ENCODE data around the gene TRIM4. TPM values are rescaled to one million over a fixed set of nuclear protein-coding genes. Genes with fewer than 3 reads are reported as not detected.
"Not testable (repeated sequence)": the region's sequence is repeated elsewhere in the genome, so short reads cannot be mapped to it uniquely, and the experiment has no call there.

The TRIM4 gene
- total and polyA plus RNA-seq, 5 experiments from 2014 or later = 22.2 to 70.6 (median 32.2) TPM

DNA sequence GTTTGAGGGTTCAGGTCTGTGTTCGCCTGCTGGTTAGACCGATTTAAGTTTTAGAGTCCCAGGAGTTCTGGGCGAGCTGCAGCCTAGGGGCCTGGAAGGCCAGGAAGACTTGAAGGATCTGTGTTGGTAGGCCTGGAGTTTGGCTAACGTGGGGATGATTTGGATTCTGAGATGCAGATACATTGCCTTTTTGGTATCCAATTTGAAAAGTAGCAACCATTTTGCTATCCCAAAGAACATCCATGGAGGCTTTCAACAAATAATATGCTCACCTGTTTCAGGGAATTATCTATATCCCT lies 433 bp upstream of the TRIM4 start:
- POLR2A ChIA-PET = interaction anchor here (0.5 to 4.7 kb wide), 26 partner anchors 8 to 525 kb away, joined by 3 to 50 read pairs (median 5); partner anchors contain the start of genes AP4M1, COPS6, GJC3 and MBLAC1
- peaks cover 0 to 30% (median 0%) of the 10 kb centered on the region in 3 donors for H3K36me3 Mint-ChIP-seq
- peaks cover 35 to 58% (median 49%) of the 10 kb centered on the region in 4 donors for H3K4me1 Mint-ChIP-seq
- ATAC-seq = no peak
- DNase-seq = no peak
- no peaks in the 10 kb centered on the region for H3K9me3 Mint-ChIP-seq
- peak overlapping the region; percentile 96 to 99 (median 98) for H3K27ac Mint-ChIP-seq
- no peaks in the 10 kb centered on the region for H3K27me3 Mint-ChIP-seq
- peak overlapping the region; percentile 89 to 98 (median 94) for H3K4me3 Mint-ChIP-seq

- Mint-ChIP-seq H3K4me3 (peak overlapping the region in 1 of 10 donors; percentile 21), H3K4me1 (peaks cover 30 to 60% (median 56%) of the 10 kb centered on the region in 4 donors), H3K36me3 (peaks cover 5 to 82% (median 14%) of the 10 kb centered on the region in 3 donors), H3K9me3 (no peaks in the 10 kb centered on the region), H3K27me3 (no peaks in the 10 kb centered on the region), H3K27ac (peak overlapping the region in 6 of 10 donors; percentile 1 to 89 (median 69))
- no peak for ATAC-seq
- POLR2A ChIA-PET = no interaction called here
- DNase-seq = no peak
These were observed 8.4 kb downstream of the TRIM4 start for GRCh38 chr7:99910976-99911375.

DNA sequence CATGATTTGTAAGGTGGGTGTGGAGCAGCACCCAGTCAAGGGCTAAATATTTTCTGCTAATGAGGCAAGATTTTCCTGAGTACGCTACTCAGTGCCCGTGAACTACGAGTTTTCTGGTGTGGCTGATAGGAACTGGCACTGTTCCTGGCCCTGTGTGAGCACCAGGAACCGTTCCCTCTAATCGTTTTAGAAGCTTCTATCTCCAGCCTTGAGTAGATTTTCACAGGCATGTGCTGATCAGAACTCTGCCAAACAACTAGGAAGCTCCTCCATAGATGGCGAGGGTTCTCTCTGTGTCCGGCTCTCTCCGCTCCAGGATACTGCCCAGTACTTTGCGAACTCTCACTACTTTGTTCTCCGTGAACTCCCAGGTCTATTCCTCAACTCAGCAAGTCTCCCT lies 17.7 kb downstream of the TRIM4 start:
- peak overlapping the region in 3 of 10 donors; percentile 33 to 86 (median 63) for H3K27ac Mint-ChIP-seq
- no peaks in the 10 kb centered on the region for H3K9me3 Mint-ChIP-seq
- no peak for DNase-seq
- H3K27me3 Mint-ChIP-seq = no peaks in the 10 kb centered on the region
- peaks cover 5 to 77% (median 33%) of the 10 kb centered on the region in 3 donors for H3K36me3 Mint-ChIP-seq
- ATAC-seq = no peak
- POLR2A ChIA-PET = no interaction called here
- H3K4me1 Mint-ChIP-seq = peaks cover 6 to 9% (median 7%) of the 10 kb centered on the region in 4 donors
- no peak overlapping the region for H3K4me3 Mint-ChIP-seq

DNA sequence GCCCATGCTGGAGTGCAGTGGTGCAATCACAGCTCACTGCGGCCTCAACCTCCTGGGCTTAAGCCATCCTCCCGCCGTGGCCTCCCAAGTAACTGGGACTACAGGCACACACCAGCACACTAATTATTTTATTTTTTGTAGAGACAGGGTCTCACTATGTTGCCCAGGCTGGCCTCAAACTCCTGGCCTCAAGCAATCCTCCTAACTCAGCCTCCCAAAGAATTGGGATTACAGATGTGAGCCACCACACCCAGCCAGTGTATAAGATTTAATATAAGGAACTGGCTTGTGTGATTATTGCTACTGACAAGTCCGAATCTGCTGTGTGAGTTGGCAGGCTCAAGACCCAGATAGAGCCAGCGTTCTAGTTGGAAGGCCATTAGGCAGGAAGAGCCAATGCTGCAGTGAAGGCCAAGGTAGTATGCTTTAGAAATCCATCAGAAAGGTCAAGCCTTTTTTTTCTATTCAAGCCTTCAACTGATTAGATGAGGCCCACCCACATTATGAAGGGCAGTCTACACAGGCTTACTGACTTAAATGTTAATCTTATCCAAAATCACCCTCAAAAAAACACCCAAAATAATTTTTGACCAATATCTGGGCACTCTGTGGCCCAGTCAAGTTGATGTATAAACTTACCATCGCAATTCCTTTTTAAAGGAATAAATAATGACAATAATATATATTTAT lies 19.4 kb downstream of the TRIM4 start:
- Mint-ChIP-seq H3K9me3 (no peaks in the 10 kb centered on the region), H3K4me3 (no peak overlapping the region), H3K27ac (peak overlapping the region in 1 of 10 donors; percentile 22), H3K36me3 (peaks cover 5 to 61% (median 33%) of the 10 kb centered on the region in 3 donors), H3K4me1 (peaks cover 6 to 8% (median 6%) of the 10 kb centered on the region in 4 donors), H3K27me3 (no peaks in the 10 kb centered on the region)
- DNase-seq (no peak), ATAC-seq (no peak)
- POLR2A ChIA-PET = no interaction called here

DNA sequence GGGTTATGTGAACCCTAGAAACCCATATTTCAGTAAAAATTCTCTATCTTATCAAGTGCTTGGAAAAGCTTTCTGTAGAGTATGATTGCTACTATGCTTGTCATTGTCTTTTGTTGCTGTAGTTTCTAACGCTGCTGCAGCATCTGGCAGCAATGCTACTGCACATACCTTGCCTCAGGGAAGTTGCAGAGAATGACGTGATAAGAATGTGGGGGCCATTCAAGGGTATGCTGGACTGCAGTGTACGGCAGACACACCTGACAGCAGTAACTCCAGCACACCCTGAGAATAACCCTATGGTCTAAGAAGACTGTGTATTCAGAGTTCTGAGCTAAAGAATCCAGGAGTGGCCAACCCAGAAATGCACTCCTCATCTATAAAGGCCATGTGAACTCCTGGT lies 20.5 kb downstream of the TRIM4 start:
- Mint-ChIP-seq H3K27me3 (no peaks in the 10 kb centered on the region), H3K36me3 (peaks cover 5 to 51% (median 32%) of the 10 kb centered on the region in 3 donors), H3K27ac (no peak overlapping the region), H3K9me3 (no peaks in the 10 kb centered on the region), H3K4me1 (peaks cover 6 to 8% (median 6%) of the 10 kb centered on the region in 4 donors), H3K4me3 (no peak overlapping the region)
- ATAC-seq (no peak), DNase-seq (no peak)
- POLR2A ChIA-PET = no interaction called here

GRCh38 chr7:99898023-99898357 lies 21.3 kb downstream of the TRIM4 start:
- Mint-ChIP-seq H3K36me3 (peaks cover 5 to 44% (median 26%) of the 10 kb centered on the region in 3 donors), H3K4me3 (no peak overlapping the region)
- POLR2A ChIA-PET = no interaction called here

DNA sequence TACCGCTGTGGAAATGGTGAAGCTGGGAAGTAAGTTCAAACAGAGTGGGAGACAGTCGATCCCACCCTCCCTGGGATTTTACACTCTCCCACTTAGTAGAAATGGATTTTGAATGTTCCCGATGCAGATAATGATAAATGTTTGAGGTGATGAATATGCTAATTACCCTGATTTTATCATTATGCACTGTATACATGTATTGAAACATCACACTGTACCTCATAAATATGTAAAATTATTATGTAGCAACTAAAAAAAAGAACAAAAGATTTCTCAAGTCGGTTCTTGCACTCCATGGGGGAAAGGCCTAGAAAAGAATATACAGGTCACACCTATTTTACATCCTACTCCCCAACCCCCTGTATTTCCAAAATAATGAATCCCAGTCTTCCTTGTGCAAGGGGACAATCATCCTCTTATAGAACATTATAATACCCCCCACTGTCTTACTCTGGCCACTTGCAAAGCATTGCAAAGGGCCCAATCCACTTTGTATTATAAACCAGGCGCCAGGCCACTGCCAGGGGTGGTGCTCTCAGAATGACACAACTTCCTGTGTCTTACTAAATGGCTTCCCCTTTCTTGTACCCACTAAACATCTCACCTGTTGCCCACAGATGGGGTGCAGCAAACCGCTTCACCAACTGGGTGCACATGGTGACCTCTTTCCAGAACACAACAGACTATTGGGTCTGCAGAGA lies 21.9 kb downstream of the TRIM4 start:
- H3K27me3 Mint-ChIP-seq = no peaks in the 10 kb centered on the region
- DNase-seq (no peak), ATAC-seq (peak in 1 of 2 donors; percentile 20)
- no peaks in the 10 kb centered on the region for H3K9me3 Mint-ChIP-seq
- peaks cover 6 to 9% (median 7%) of the 10 kb centered on the region in 4 donors for H3K4me1 Mint-ChIP-seq
- POLR2A ChIA-PET = interaction anchor here (1.0 kb wide), 1 partner anchor 91 kb away, joined by 4 read pairs; no protein-coding TSS in a partner anchor
- H3K27ac Mint-ChIP-seq = peak overlapping the region in 5 of 10 donors; percentile 19 to 65 (median 60)
- H3K4me3 Mint-ChIP-seq = no peak overlapping the region
- H3K36me3 Mint-ChIP-seq = peaks cover 5 to 44% (median 23%) of the 10 kb centered on the region in 3 donors

More at GRCh38 chr7:99898023-99898357, 21.3 kb downstream of the TRIM4 start:
- Mint-ChIP-seq H3K27ac (peak overlapping the region in 4 of 10 donors; percentile 23 to 65 (median 61)), H3K4me1 (peaks cover 6 to 9% (median 7%) of the 10 kb centered on the region in 4 donors), H3K9me3 (no peaks in the 10 kb centered on the region), H3K27me3 (no peaks in the 10 kb centered on the region)
- DNase-seq = no peak
- peak in 1 of 2 donors; percentile 16 for ATAC-seq

DNA sequence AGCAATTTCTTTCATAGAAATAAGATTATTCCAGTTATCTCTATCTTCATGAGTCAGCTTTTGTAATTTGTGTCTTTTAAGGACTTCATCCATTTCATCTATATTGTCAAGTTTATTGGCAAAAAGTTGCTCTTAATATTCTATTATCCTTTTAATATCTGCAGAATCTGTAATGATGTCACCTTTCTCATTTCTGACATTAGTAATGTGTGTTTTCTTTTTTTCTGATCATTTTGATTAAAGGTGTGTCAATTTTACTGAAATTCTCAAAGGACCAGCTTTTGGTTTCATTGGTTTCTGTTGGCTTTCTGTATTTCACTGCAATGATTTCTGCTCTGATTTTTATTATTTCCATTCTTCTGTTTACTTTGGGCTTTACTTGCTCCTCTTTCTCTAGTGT lies 24.6 kb downstream of the TRIM4 start:
- Mint-ChIP-seq H3K4me1 (peaks cover 6 to 9% (median 8%) of the 10 kb centered on the region in 4 donors), H3K27me3 (no peaks in the 10 kb centered on the region), H3K4me3 (no peak overlapping the region), H3K27ac (peak overlapping the region in 2 of 10 donors; percentile 46), H3K9me3 (peaks cover 0 to 3% (median 0%) of the 10 kb centered on the region in 9 donors), H3K36me3 (peaks cover 11 to 42% (median 26%) of the 10 kb centered on the region in 3 donors)
- ATAC-seq (no peak), DNase-seq (no peak)
- POLR2A ChIA-PET = interaction anchor here (0.5 kb wide), 1 partner anchor 114 kb away, joined by 5 read pairs; no protein-coding TSS in a partner anchor

GRCh38 chr7:99893280-99893679 lies 26.1 kb downstream of the TRIM4 start:
- H3K27ac Mint-ChIP-seq = peak overlapping the region in 1 of 10 donors; percentile 58
- DNase-seq = no peak
- POLR2A ChIA-PET = interaction anchor here (0.6 kb wide), 1 partner anchor 57 kb away, joined by 4 read pairs; no protein-coding TSS in a partner anchor

GRCh38 chr7:99890348-99890747 lies 29.0 kb downstream of the TRIM4 start:
- POLR2A ChIA-PET, H3K27ac Mint-ChIP-seq, DNase-seq, H3K4me1 Mint-ChIP-seq, ATAC-seq, H3K27me3 Mint-ChIP-seq, H3K4me3 Mint-ChIP-seq, H3K9me3 Mint-ChIP-seq: not testable (repeated sequence)
- H3K36me3 Mint-ChIP-seq = peaks cover 17 to 44% (median 30%) of the 10 kb centered on the region in 3 donors

More at GRCh38 chr7:99893280-99893679, 26.1 kb downstream of the TRIM4 start:
- no peaks in the 10 kb centered on the region for H3K27me3 Mint-ChIP-seq
- no peak overlapping the region for H3K4me3 Mint-ChIP-seq
- H3K36me3 Mint-ChIP-seq = peaks cover 17 to 40% (median 30%) of the 10 kb centered on the region in 3 donors
- peaks cover 6 to 10% (median 6%) of the 10 kb centered on the region in 4 donors for H3K4me1 Mint-ChIP-seq
- peaks cover 0 to 4% (median 0%) of the 10 kb centered on the region in 9 donors for H3K9me3 Mint-ChIP-seq
- no peak for ATAC-seq

DNA sequence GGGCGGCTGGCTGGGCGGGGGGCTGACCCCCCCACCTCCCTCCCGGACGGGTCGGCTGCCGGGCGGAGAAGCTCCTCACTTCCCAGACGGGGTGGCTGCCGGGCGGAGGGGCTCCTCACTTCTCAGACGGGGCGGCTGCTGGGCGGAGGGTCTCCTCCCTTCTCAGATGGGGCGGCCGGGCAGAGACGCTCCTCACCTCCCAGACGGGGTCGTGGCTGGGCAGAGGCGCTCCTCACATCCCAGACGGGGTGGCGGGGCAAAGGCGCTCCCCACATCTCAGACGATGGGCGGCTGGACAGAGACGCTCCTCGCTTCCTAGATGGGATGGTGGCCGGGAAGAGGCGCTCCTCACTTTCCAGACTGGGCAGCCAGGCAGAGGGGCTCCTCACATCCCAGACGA lies 31.0 kb downstream of the TRIM4 start:
- H3K27me3 Mint-ChIP-seq, H3K4me3 Mint-ChIP-seq, H3K4me1 Mint-ChIP-seq, POLR2A ChIA-PET, H3K27ac Mint-ChIP-seq, ATAC-seq, DNase-seq, H3K9me3 Mint-ChIP-seq: not testable (repeated sequence)
- H3K36me3 Mint-ChIP-seq = peaks cover 17 to 46% (median 32%) of the 10 kb centered on the region in 3 donors

- H3K27me3 Mint-ChIP-seq = no peaks in the 10 kb centered on the region
- peaks cover 0 to 3% (median 2%) of the 10 kb centered on the region in 3 donors for H3K36me3 Mint-ChIP-seq
These were observed 38.0 kb downstream of the TRIM4 start for GRCh38 chr7:99881370-99881769.

More at GRCh38 chr7:99881370-99881769, 38.0 kb downstream of the TRIM4 start:
- POLR2A ChIA-PET = interaction anchor here (1.6 kb wide), 1 partner anchor 11 kb away, joined by 3 read pairs; no protein-coding TSS in a partner anchor
- H3K27ac Mint-ChIP-seq = no peak overlapping the region
- peaks cover 0 to 7% (median 4%) of the 10 kb centered on the region in 4 donors for H3K4me1 Mint-ChIP-seq
- no peak for ATAC-seq
- no peak overlapping the region for H3K4me3 Mint-ChIP-seq
- DNase-seq = no peak
- H3K9me3 Mint-ChIP-seq = no peaks in the 10 kb centered on the region
